ENCODE measurements around the gene IQCH.
"Not testable (repeated sequence)": the region's sequence is repeated elsewhere in the genome, so short reads cannot be mapped to it uniquely, and the experiment has no call there.

Gene IQCH

DNA sequence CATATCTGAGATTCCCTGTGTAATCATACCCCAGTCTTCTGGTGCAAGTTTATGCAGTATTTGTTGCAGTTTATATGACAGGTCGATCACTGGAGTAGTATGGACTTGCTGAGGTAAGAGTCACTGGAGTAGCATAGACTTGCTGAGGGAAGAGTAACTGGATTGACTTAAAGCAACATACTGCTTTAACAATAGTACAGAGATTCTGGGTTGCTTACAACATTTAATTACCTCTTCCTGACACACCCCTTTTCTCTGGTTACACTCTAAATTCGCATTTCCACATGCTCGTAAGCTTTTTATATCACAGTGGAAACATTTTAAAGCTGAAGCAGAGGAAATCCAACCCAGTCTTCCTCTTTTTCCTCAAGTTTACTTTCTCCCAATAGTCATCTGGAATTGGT is 11.9 kb upstream of the IQCH start:
- Histone ChIP-seq H3K4me1 (ENCODE audit: insufficient read depth, low read length, severe bottlenecking) (peaks cover 33% of the 10 kb centered on the region), H2AFZ (ENCODE audit: low read length) (no peak overlapping the region), H3K4me3 (ENCODE audit: low read depth, low read length, poor library complexity, severe bottlenecking) (no peak overlapping the region), H3K9ac (ENCODE audit: low read length) (no peak overlapping the region), H3K9me2 (ENCODE audit: low read depth, low read length) (no peaks in the 10 kb centered on the region), H3K27ac (ENCODE audit: low read depth, low read length, poor library complexity, severe bottlenecking) (no peak overlapping the region), H3K27me3 (ENCODE audit: insufficient read depth, low read length) (no peaks in the 10 kb centered on the region), H3K9me3 (ENCODE audit: low read length) (peaks cover 10% of the 10 kb centered on the region; the same call in 1 of the 2 replicates), H3K4me2 (ENCODE audit: low read length) (no peak overlapping the region), H3K36me3 (ENCODE audit: insufficient read depth, low read length) (peaks cover 30% of the 10 kb centered on the region), H4K20me1 (ENCODE audit: insufficient read depth, low read length) (no peaks in the 10 kb centered on the region; the same call in 1 of the 2 replicates), H3F3A (ENCODE audit: insufficient read depth, low read length) (no peaks in the 10 kb centered on the region), H3K79me2 (ENCODE audit: insufficient read depth, low read length) (peaks cover 59% of the 10 kb centered on the region)
- TF ChIP-seq, protein P1, sequence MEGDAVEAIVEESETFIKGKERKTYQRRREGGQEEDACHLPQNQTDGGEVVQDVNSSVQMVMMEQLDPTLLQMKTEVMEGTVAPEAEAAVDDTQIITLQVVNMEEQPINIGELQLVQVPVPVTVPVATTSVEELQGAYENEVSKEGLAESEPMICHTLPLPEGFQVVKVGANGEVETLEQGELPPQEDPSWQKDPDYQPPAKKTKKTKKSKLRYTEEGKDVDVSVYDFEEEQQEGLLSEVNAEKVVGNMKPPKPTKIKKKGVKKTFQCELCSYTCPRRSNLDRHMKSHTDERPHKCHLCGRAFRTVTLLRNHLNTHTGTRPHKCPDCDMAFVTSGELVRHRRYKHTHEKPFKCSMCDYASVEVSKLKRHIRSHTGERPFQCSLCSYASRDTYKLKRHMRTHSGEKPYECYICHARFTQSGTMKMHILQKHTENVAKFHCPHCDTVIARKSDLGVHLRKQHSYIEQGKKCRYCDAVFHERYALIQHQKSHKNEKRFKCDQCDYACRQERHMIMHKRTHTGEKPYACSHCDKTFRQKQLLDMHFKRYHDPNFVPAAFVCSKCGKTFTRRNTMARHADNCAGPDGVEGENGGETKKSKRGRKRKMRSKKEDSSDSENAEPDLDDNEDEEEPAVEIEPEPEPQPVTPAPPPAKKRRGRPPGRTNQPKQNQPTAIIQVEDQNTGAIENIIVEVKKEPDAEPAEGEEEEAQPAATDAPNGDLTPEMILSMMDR (IDR thresholded peaks at IDR 0.05; ENCODE audit: low read length), result no peak
- TF ChIP-seq EZH2 (IDR thresholded peaks at IDR 0.05; ENCODE audit: borderline replicate concordance, low read length), result no peak

DNA sequence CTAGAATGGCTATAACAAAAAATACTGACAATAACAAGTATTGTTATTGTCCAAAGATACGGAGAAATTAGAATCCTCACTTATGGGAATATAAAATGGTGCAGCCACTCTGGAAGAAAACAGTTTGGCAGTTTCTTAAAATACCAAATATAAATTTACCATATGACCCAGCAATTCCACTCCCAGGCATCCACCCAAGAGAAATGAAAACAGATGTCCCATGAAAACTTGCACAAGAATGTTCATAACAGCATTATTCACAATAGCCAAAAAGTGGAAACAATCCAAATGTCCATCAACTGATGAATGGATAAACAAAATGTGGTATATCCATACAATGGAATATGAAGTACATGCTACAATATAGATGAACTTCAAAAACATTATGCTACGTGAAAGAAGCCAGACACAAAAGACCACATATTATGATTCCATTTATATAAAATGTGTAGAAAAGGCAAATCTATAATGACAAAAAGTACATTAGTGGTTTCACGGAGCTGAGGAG is 9.6 kb upstream of the IQCH start:
- no peak overlapping the region for H3K4me3 ChIP-seq (ENCODE audit: low read depth, low read length, poor library complexity, severe bottlenecking)
- H3F3A ChIP-seq (ENCODE audit: insufficient read depth, low read length), result no peaks in the 10 kb centered on the region
- no peak overlapping the region for H3K9ac ChIP-seq (ENCODE audit: low read length)
- no peaks in the 10 kb centered on the region for H4K20me1 ChIP-seq (ENCODE audit: insufficient read depth, low read length)
- H2AFZ ChIP-seq (ENCODE audit: low read length), result no peak overlapping the region
- peaks cover 12% of the 10 kb centered on the region for H3K9me3 ChIP-seq (ENCODE audit: low read length)
- TF ChIP-seq, protein P1 (IDR thresholded peaks at IDR 0.05; ENCODE audit: low read length), result no peak
- TF ChIP-seq EZH2 (IDR thresholded peaks at IDR 0.05; ENCODE audit: borderline replicate concordance, low read length), result no peak
- peaks cover 42% of the 10 kb centered on the region for H3K36me3 ChIP-seq (ENCODE audit: insufficient read depth, low read length)
- no peak overlapping the region for H3K4me2 ChIP-seq (ENCODE audit: low read length)
- H3K79me2 ChIP-seq (ENCODE audit: insufficient read depth, low read length), result peaks cover 62% of the 10 kb centered on the region
- no peaks in the 10 kb centered on the region for H3K9me2 ChIP-seq (ENCODE audit: low read depth, low read length)
- no peak overlapping the region for H3K27ac ChIP-seq (ENCODE audit: low read depth, low read length, poor library complexity, severe bottlenecking)
- H3K4me1 ChIP-seq (ENCODE audit: insufficient read depth, low read length, severe bottlenecking), result peaks cover 28% of the 10 kb centered on the region
- no peaks in the 10 kb centered on the region for H3K27me3 ChIP-seq (ENCODE audit: insufficient read depth, low read length)

DNA sequence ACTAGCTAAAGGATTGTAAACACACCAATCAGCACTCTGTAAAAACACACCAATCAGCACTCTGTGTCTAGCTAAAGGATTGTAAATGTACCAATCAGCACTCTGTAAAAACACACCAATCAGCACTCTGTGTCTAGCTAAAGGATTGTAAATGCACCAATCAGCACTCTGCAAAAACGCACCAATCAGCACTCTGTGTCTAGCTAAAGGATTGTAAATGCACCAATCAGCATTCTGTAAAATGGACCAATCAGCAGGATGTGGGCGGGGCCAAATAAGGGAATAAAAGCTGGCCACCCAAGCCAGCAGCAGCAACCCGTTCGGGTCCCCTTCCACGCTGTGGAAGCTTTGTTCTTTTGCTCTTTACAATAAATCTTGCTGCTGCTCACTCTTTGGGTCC is 8.0 kb upstream of the IQCH start:
- not testable (repeated sequence) for H2AFZ ChIP-seq (ENCODE audit: low read length); H3K27me3 ChIP-seq (ENCODE audit: insufficient read depth, low read length); H4K20me1 ChIP-seq (ENCODE audit: insufficient read depth, low read length); H3K4me2 ChIP-seq (ENCODE audit: low read length); H3F3A ChIP-seq (ENCODE audit: insufficient read depth, low read length); H3K9ac ChIP-seq (ENCODE audit: low read length); H3K9me2 ChIP-seq (ENCODE audit: low read depth, low read length); H3K27ac ChIP-seq (ENCODE audit: low read depth, low read length, poor library complexity, severe bottlenecking); H3K4me3 ChIP-seq (ENCODE audit: low read depth, low read length, poor library complexity, severe bottlenecking)
- Histone ChIP-seq H3K36me3 (ENCODE audit: insufficient read depth, low read length) (peaks cover 42% of the 10 kb centered on the region), H3K79me2 (ENCODE audit: insufficient read depth, low read length) (peaks cover 75% of the 10 kb centered on the region), H3K4me1 (ENCODE audit: insufficient read depth, low read length, severe bottlenecking) (peaks cover 13% of the 10 kb centered on the region), H3K9me3 (ENCODE audit: low read length) (peaks cover 12% of the 10 kb centered on the region)

DNA sequence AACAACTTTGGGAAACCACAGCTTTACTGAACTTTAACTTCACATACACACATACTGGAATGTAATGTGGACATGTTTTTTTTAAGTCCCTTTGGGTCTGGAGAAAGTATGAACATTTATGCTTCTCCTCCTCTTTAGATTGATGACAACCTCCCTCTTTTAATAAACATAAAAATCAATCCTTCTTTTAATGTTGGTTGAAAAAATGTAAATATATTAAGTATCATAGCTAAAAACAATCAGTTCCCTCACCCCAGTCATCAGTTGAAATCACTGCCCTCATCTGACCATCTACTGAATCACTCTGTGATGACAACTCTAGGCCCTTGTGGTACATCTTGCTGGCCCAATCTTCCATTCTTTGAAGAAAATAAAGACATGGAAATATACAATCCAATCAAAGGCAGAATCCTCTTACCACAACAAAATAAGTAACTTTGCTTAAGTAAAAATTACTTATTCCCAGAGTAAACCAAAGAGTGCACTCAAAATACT is 6.5 kb upstream of the IQCH start:
- no peaks in the 10 kb centered on the region for H3F3A ChIP-seq (ENCODE audit: insufficient read depth, low read length)
- H3K4me2 ChIP-seq (ENCODE audit: low read length), result no peak overlapping the region
- peaks cover 81% of the 10 kb centered on the region for H3K79me2 ChIP-seq (ENCODE audit: insufficient read depth, low read length)
- no peaks in the 10 kb centered on the region for H3K9me2 ChIP-seq (ENCODE audit: low read depth, low read length)
- no peak overlapping the region for H3K27ac ChIP-seq (ENCODE audit: low read depth, low read length, poor library complexity, severe bottlenecking)
- no peak for TF ChIP-seq EZH2 (IDR thresholded peaks at IDR 0.05; ENCODE audit: borderline replicate concordance, low read length)
- TF ChIP-seq, protein P1 (IDR thresholded peaks at IDR 0.05; ENCODE audit: low read length), result no peak
- peaks cover 42% of the 10 kb centered on the region for H3K36me3 ChIP-seq (ENCODE audit: insufficient read depth, low read length)
- no peak overlapping the region for H2AFZ ChIP-seq (ENCODE audit: low read length)
- H3K4me1 ChIP-seq (ENCODE audit: insufficient read depth, low read length, severe bottlenecking), result peaks cover 8% of the 10 kb centered on the region
- H3K9ac ChIP-seq (ENCODE audit: low read length), result no peak overlapping the region
- peaks cover 12% of the 10 kb centered on the region for H3K9me3 ChIP-seq (ENCODE audit: low read length)
- H4K20me1 ChIP-seq (ENCODE audit: insufficient read depth, low read length), result no peaks in the 10 kb centered on the region
- no peak overlapping the region for H3K4me3 ChIP-seq (ENCODE audit: low read depth, low read length, poor library complexity, severe bottlenecking)
- H3K27me3 ChIP-seq (ENCODE audit: insufficient read depth, low read length), result no peaks in the 10 kb centered on the region
